GM15510 (cell line): ENCODE results near the gene GRIN3B.

Experiments used
- POLR2A ChIP-seq: IDR thresholded peaks from 3 replicates; pipeline ENCODE4 v1.6.1; 2011; ENCODE audit warnings: borderline replicate concordance; ENCODE audit not compliant: insufficient read length; ENCODE audit errors: extremely low read depth

GRIN3B gene

GRCh38 chr19:1045247-1045603 is 45.0 kb downstream of the GRIN3B start:
- TF ChIP-seq POLR2A = no peak

- TF ChIP-seq POLR2A = no peak
Measured at GRCh38 chr19:1046117-1046626, 46.0 kb downstream of the GRIN3B start.

- TF ChIP-seq POLR2A = no peak
Measured at GRCh38 chr19:1046836-1047695, 46.8 kb downstream of the GRIN3B start.

GRCh38 chr19:1047696-1048147 is 47.5 kb downstream of the GRIN3B start:
- no peak for TF ChIP-seq POLR2A

- TF ChIP-seq POLR2A = no peak
Measured at GRCh38 chr19:1049106-1049505, 48.9 kb downstream of the GRIN3B start.

- TF ChIP-seq POLR2A = no peak
Measured at GRCh38 chr19:1049800-1050199, 49.6 kb downstream of the GRIN3B start.

GRCh38 chr19:1050989-1051788 is 51.0 kb downstream of the GRIN3B start:
- TF ChIP-seq POLR2A = no peak

- no peak for TF ChIP-seq POLR2A
Measured at GRCh38 chr19:1051791-1052190, 51.6 kb downstream of the GRIN3B start.

GRCh38 chr19:1052349-1052975 is 52.2 kb downstream of the GRIN3B start:
- no peak for TF ChIP-seq POLR2A

GRCh38 chr19:1053176-1054101 is 53.2 kb downstream of the GRIN3B start:
- TF ChIP-seq POLR2A = no peak

GRCh38 chr19:1054102-1055027 is 54.1 kb downstream of the GRIN3B start:
- no peak for TF ChIP-seq POLR2A

- TF ChIP-seq POLR2A = no peak
Measured at GRCh38 chr19:1055028-1055425, 54.8 kb downstream of the GRIN3B start.
